H1 (cell line): ENCODE measurements around the gene GXYLT2. TPM values are rescaled to one million over a fixed set of nuclear protein-coding genes. Genes with fewer than 3 reads are reported as not detected.

Experiments used
- CTCF ChIA-PET: fragments of 300-600 bp; sonication (Branson Sonifier 250); formaldehyde crosslinking; loops from one replicate; lab custom pipeline; 2021; ENCODE audit not compliant: partially characterized antibody; lab: Charles Lee
- POLR2A ChIA-PET: fragments of 300-600 bp; sonication (Branson Sonifier 250); formaldehyde crosslinking; loops from one replicate; lab custom pipeline; 2021; ENCODE audit warnings: inconsistent platforms; ENCODE audit not compliant: partially characterized antibody; lab: Charles Lee
- DNase-seq, 2 experiments: peaks; one replicate each; pipeline versions ENCODE4 v3.0.0 to v3.0.0-alpha.2; 2010 to 2022; ENCODE audit warnings: low spot score in 2 of 2, low read depth in 1 of 2, mixed read lengths in 1 of 2
- FAIRE-seq: peaks from 2 replicates; lab custom pipeline; 2011; peaks lifted over from hg19 to GRCh38; lab: Jason Lieb, UNC
- H2AFZ ChIP-seq: 2 replicates; pipeline ENCODE4 v1.8.1; 2012; ENCODE audit warnings: low read length, inconsistent platforms
- H2AK5ac ChIP-seq: 2 replicates; pipeline ENCODE4 v1.6.1; 2013; ENCODE audit warnings: low read depth, low read length
- H2BK120ac ChIP-seq: replicated peaks from 2 replicates; pipeline ENCODE3; 2013; ENCODE audit warnings: low read depth, low read length, inconsistent platforms
- H2BK12ac ChIP-seq: 2 replicates; pipeline ENCODE4 v1.6.1; 2013; ENCODE audit warnings: low read depth, low read length
- H2BK15ac ChIP-seq: 2 replicates; pipeline ENCODE4 v1.6.1; 2013; ENCODE audit warnings: low read length
- H2BK20ac ChIP-seq: 2 replicates; pipeline ENCODE4 v1.6.1; 2013; ENCODE audit warnings: low read length
- H2BK5ac ChIP-seq: 2 replicates; pipeline ENCODE4 v1.6.1; 2013; ENCODE audit warnings: low read depth, low read length
- H3K14ac ChIP-seq: 2 replicates; pipeline ENCODE4 v1.6.1; 2013; ENCODE audit warnings: inconsistent platforms; ENCODE audit not compliant: insufficient read length
- H3K18ac ChIP-seq: 2 replicates; pipeline ENCODE4 v1.6.1; 2013; ENCODE audit warnings: low read length; ENCODE audit errors: extremely low read depth
- H3K23ac ChIP-seq: 2 replicates; pipeline ENCODE4 v1.6.1; 2013; ENCODE audit warnings: inconsistent platforms; ENCODE audit not compliant: insufficient read length
- H3K23me2 ChIP-seq: 2 replicates; pipeline ENCODE4 v1.6.1; 2013; ENCODE audit warnings: low read depth, low read length
- H3K27ac ChIP-seq: 2 replicates; pipeline ENCODE4 v1.6.1; 2011; ENCODE audit warnings: low read depth, low read length, inconsistent platforms
- H3K27me3 ChIP-seq, 4 experiments: replicated peaks in 1 of 4; 1 replicate in 1 of 4; 2 replicates in 3 of 4; pipeline versions ENCODE4 v1.6.1 to v1.8.1; 2011 to 2013; ENCODE audit warnings: low read length in 3 of 4, mild to moderate bottlenecking in 3 of 4, inconsistent platforms in 2 of 4, mixed read lengths in 2 of 4, moderate library complexity in 1 of 4; ENCODE audit not compliant: control insufficient read depth in 3 of 4, insufficient read depth in 3 of 4; ENCODE audit errors: extremely low read depth in 1 of 4
- H3K36me3 ChIP-seq, 4 experiments: 2 replicates each; pipeline versions ENCODE4 v1.6.1 to v1.8.1; 2011 to 2013; ENCODE audit warnings: mild to moderate bottlenecking in 4 of 4, low read length in 3 of 4, moderate library complexity in 2 of 4, control low read depth in 1 of 4, inconsistent platforms in 1 of 4; ENCODE audit not compliant: insufficient read depth in 4 of 4, control insufficient read depth in 2 of 4
- H3K4ac ChIP-seq: replicated peaks from 2 replicates; pipeline ENCODE3; 2013; ENCODE audit warnings: low read length, low read depth, mixed read lengths, inconsistent platforms; ENCODE audit not compliant: insufficient read length
- H3K4me1 ChIP-seq, 4 experiments: replicated peaks in 1 of 4; 1 replicate in 1 of 4; 2 replicates in 3 of 4; pipeline versions ENCODE4 v1.6.1 to v1.8.1; 2011 to 2013; ENCODE audit warnings: low read length in 3 of 4, inconsistent platforms in 2 of 4, mixed read lengths in 1 of 4; ENCODE audit not compliant: insufficient read depth in 4 of 4, control insufficient read depth in 3 of 4
- H3K4me2 ChIP-seq, 2 experiments: 2 replicates each; pipeline versions ENCODE4 v1.6.1 to v1.8.1; 2011 to 2013; ENCODE audit warnings: low read depth in 2 of 2, low read length in 2 of 2, control low read depth in 1 of 2, inconsistent platforms in 1 of 2, mild to moderate bottlenecking in 1 of 2; ENCODE audit not compliant: insufficient read depth in 1 of 2
- H3K4me3 ChIP-seq, 4 experiments: fragments of 200-600, 300-600 bp in 1 of 4; sonication (generic), shearing (Covaris generic), sonication (Bioruptor Twin) in 1 of 4; 2 replicates each; pipeline versions ENCODE4 v1.5.1 to v1.8.1; 2011 to 2016; ENCODE audit warnings: low read length in 4 of 4, low read depth in 3 of 4, control low read depth in 2 of 4, inconsistent platforms in 2 of 4, mild to moderate bottlenecking in 2 of 4, mixed read lengths in 1 of 4, moderate library complexity in 1 of 4; ENCODE audit not compliant: insufficient read depth in 2 of 4; ENCODE audit errors: extremely low read depth in 1 of 4
- H3K56ac ChIP-seq: replicated peaks from 2 replicates; pipeline ENCODE3; 2013; ENCODE audit warnings: low read depth, mild to moderate bottlenecking, mixed read lengths, low read length, inconsistent platforms; ENCODE audit not compliant: insufficient read length
- H3K79me1 ChIP-seq: 2 replicates; pipeline ENCODE4 v1.6.1; 2013; ENCODE audit warnings: low read depth, low read length, control low read depth
- H3K79me2 ChIP-seq, 2 experiments: 2 replicates each; pipeline versions ENCODE4 v1.6.1 to v1.8.1; 2012 to 2013; ENCODE audit warnings: low read length in 2 of 2, mild to moderate bottlenecking in 2 of 2, inconsistent platforms in 1 of 2; ENCODE audit not compliant: insufficient read depth in 2 of 2, control insufficient read depth in 1 of 2
- H3K9ac ChIP-seq, 4 experiments: replicated peaks in 1 of 4; 1 replicate in 1 of 4; 2 replicates in 3 of 4; pipeline versions ENCODE4 v1.6.1 to v1.8.1; 2011 to 2013; ENCODE audit warnings: low read depth in 3 of 4, low read length in 3 of 4, control low read depth in 2 of 4, mild to moderate bottlenecking in 2 of 4, moderate library complexity in 2 of 4, inconsistent platforms in 1 of 4; ENCODE audit errors: extremely low read depth in 1 of 4
- H3K9me3 ChIP-seq, 2 experiments: 2 replicates each; pipeline versions ENCODE4 v1.6.1 to v1.8.1; 2012 to 2013; ENCODE audit warnings: mild to moderate bottlenecking in 2 of 2, moderate library complexity in 2 of 2, control low read depth in 1 of 2, inconsistent platforms in 1 of 2, low read depth in 1 of 2, low read length in 1 of 2, mixed read lengths in 1 of 2; ENCODE audit not compliant: insufficient read depth in 2 of 2
- H4K20me1 ChIP-seq, 2 experiments: replicated peaks in 1 of 2; 2 replicates each; pipeline versions ENCODE3 to v1.8.1; 2011 to 2013; ENCODE audit warnings: inconsistent platforms in 2 of 2, low read length in 2 of 2, mild to moderate bottlenecking in 1 of 2; ENCODE audit not compliant: insufficient read depth in 2 of 2, control insufficient read depth in 1 of 2
- H4K5ac ChIP-seq: 2 replicates; pipeline ENCODE4 v1.6.1; 2013; ENCODE audit warnings: low read length, low read depth, mixed read lengths, inconsistent platforms; ENCODE audit not compliant: insufficient read length
- H4K8ac ChIP-seq: 2 replicates; pipeline ENCODE4 v1.8.0; 2013; ENCODE audit warnings: mild to moderate bottlenecking, moderate library complexity, low read length, inconsistent platforms; ENCODE audit not compliant: insufficient read depth; ENCODE audit errors: extremely low read depth
- H4K91ac ChIP-seq: replicated peaks from 2 replicates; pipeline ENCODE3; 2013; ENCODE audit warnings: low read length, mixed read lengths, inconsistent platforms; ENCODE audit not compliant: insufficient read length
- CEBPB ChIP-seq: IDR thresholded peaks from 2 replicates; pipeline ENCODE4 v1.6.1; 2012; ENCODE audit warnings: low read depth, low read length
- FOSL1 ChIP-seq: IDR thresholded peaks from 2 replicates; pipeline ENCODE4 v1.6.1; 2011; ENCODE audit warnings: mild to moderate bottlenecking, low read depth, low read length, moderate library complexity; ENCODE audit not compliant: insufficient read depth
- GTF2F1 ChIP-seq: IDR thresholded peaks from 2 replicates; pipeline ENCODE4 v1.6.1; 2012; ENCODE audit warnings: low read depth, low read length, improper control_type of control experiment, borderline replicate concordance
- JUN ChIP-seq: IDR thresholded peaks from 2 replicates; pipeline ENCODE4 v1.6.1; 2011; ENCODE audit warnings: low read depth, mild to moderate bottlenecking, improper control_type of control experiment, low read length
- MAFK ChIP-seq: IDR thresholded peaks from 2 replicates; pipeline ENCODE4 v1.6.1; 2012; ENCODE audit warnings: low read depth, mild to moderate bottlenecking, improper control_type of control experiment, low read length
- NRF1 ChIP-seq: IDR thresholded peaks from 2 replicates; pipeline ENCODE4 v1.6.1; 2011; ENCODE audit warnings: mild to moderate bottlenecking, low read depth, low read length, improper control_type of control experiment
- RXRA ChIP-seq: IDR thresholded peaks from 2 replicates; pipeline ENCODE4 v1.6.1; 2011; ENCODE audit warnings: low read depth, mild to moderate bottlenecking, low read length, moderate library complexity; ENCODE audit not compliant: insufficient read depth
- SIX5 ChIP-seq: IDR thresholded peaks from 2 replicates; pipeline ENCODE4 v1.6.1; 2011; ENCODE audit warnings: mild to moderate bottlenecking, low read depth, low read length
- TCF12 ChIP-seq: IDR thresholded peaks from 2 replicates; pipeline ENCODE4 v1.6.1; 2011; ENCODE audit warnings: low read depth, mild to moderate bottlenecking, low read length
- ZNF274 ChIP-seq: IDR thresholded peaks from 2 replicates; pipeline ENCODE4 v1.7.0; 2012; ENCODE audit warnings: low read length, borderline replicate concordance; ENCODE audit errors: extremely low read depth
- WGBS, 2 experiments: shearing (Covaris generic) in 1 of 2; methylation state at CpG; one replicate each; pipeline versions ENCODE4 v1.1.6 to v1.1.7; 2013 to 2015; ENCODE audit warnings: low lambda C conversion rate in 2 of 2, mixed read lengths in 2 of 2, inconsistent platforms in 1 of 2, low coverage in 1 of 2, missing lambda C conversion rate in 1 of 2; ENCODE audit not compliant: insufficient replicate concordance in 2 of 2, insufficient coverage in 1 of 2, insufficient read length in 1 of 2; ENCODE audit errors: extremely low coverage in 1 of 2, missing lambda C conversion rate in 1 of 2; 5-methylcytosine and 5-hydroxymethylcytosine counted together
- polyA plus RNA-seq, 7 experiments: library from polyadenylated mRNA; depleted of rRNA in 3 of 7; stranded (reverse) in 5 of 7; unstranded in 2 of 7; fragments of >200 nt in 5 of 7; fragments of 200-250 nt in 2 of 7; gene quantifications; 1 replicate in 5 of 7; 2 replicates in 1 of 7; 4 replicates in 1 of 7; pipeline versions ENCODE4 v1.2.1 to v1.2.3, GENCODE V29; 2011 to 2013; ENCODE audit warnings: missing spikeins in 2 of 7, mixed read lengths in 2 of 7
- total RNA-seq: library from RNA; stranded (reverse); fragmentation: NEBNext Ultra II Directional; extraction: Animal tissue kit (Norgen Biotek cat#: 25700); gene quantifications from 2 replicates; pipeline ENCODE4 v1.2.1, GENCODE V29; 2021
- TF ChIP-seq, protein P1 (sequence below): IDR thresholded peaks from 2 replicates; pipeline ENCODE4 v1.6.1; 2012; ENCODE audit warnings: inconsistent platforms

The GXYLT2 gene
- total and polyA plus RNA-seq, 2 of the 8 experiments (the other 6 are each of a cell fraction or from before 2014, with no cell fraction given): 1.8 to 5.6 TPM

DNA sequence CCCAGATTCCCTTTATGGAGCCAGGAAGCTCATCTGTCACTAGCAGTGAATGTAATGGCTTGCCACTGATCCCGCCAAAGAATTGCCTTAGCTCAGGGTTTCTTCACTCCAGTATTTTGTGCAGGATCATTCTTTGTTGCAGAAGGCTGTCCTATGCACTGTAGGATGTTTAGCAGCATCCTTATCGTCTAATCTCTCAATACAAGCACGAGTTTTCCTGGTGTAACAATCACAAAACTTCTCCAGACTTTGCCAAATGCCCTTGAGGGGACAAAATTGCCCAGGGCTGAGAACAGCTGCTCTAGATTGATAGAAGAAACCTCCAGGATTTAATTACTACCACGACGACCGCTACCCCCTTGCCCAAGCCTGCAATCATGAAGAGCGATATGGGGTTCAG, 32.8 kb upstream of the GXYLT2 start:
- H2BK5ac ChIP-seq: no peak overlapping the region
- no peak overlapping the region for H3K9ac ChIP-seq
- no peaks in the 10 kb centered on the region for H3K23me2 ChIP-seq
- no peaks in the 10 kb centered on the region for H3K79me1 ChIP-seq
- H3K4me2 ChIP-seq: no peak overlapping the region
- no peak overlapping the region for H3K56ac ChIP-seq
- no peaks in the 10 kb centered on the region for H3K27me3 ChIP-seq
- no peaks in the 10 kb centered on the region for H3K36me3 ChIP-seq
- FAIRE-seq: no peak
- ChIA-PET CTCF (interaction anchor here (1.1 to 1.4 kb wide), 3 partner anchors 21 to 227 kb away, joined by 3 read pairs; no protein-coding TSS in a partner anchor), POLR2A (no interaction called here)
- H3K79me2 ChIP-seq: no peaks in the 10 kb centered on the region
- H3K4me1 ChIP-seq: no peaks in the 10 kb centered on the region
- H4K8ac ChIP-seq: no peak overlapping the region
- H4K5ac ChIP-seq: no peak overlapping the region
- no peak overlapping the region for H2BK120ac ChIP-seq
- H3K9me3 ChIP-seq: no peaks in the 10 kb centered on the region
- no peak for DNase-seq
- no peak overlapping the region for H3K4ac ChIP-seq
- 88% methylated on average over 7 of the region's 7 CpGs; no CpG with 5 or more reads in 1 of the 2 experiments for WGBS, 2 experiments
- no peaks in the 10 kb centered on the region for H4K20me1 ChIP-seq
- no peak overlapping the region for H3K27ac ChIP-seq
- H3K23ac ChIP-seq: no peak overlapping the region
- H4K91ac ChIP-seq: no peak overlapping the region
- no peak overlapping the region for H2AK5ac ChIP-seq
- H2AFZ ChIP-seq: no peak overlapping the region
- no peak overlapping the region for H3K4me3 ChIP-seq
- no peak overlapping the region for H3K14ac ChIP-seq
- no peak overlapping the region for H2BK12ac ChIP-seq
- H3K18ac ChIP-seq: no peak overlapping the region
- no peak overlapping the region for H2BK15ac ChIP-seq
- no peak overlapping the region for H2BK20ac ChIP-seq
- no peak for TF ChIP-seq SIX5
- no peak for TF ChIP-seq FOSL1
- no peak for TF ChIP-seq RXRA
- no peak for TF ChIP-seq GTF2F1
- no peak for TF ChIP-seq ZNF274
- no peak for TF ChIP-seq JUN
- TF ChIP-seq TCF12: no peak
- TF ChIP-seq CEBPB: no peak
- no peak for TF ChIP-seq NRF1
- TF ChIP-seq MAFK: no peak
- TF ChIP-seq, protein P1, sequence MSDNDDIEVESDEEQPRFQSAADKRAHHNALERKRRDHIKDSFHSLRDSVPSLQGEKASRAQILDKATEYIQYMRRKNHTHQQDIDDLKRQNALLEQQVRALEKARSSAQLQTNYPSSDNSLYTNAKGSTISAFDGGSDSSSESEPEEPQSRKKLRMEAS: no peak
